Panc1 (cell line): ENCODE measurements around the gene GCHFR. TPM values are rescaled to one million over a fixed set of nuclear protein-coding genes. Genes with fewer than 3 reads are reported as not detected.

ENCODE experiments used
- ATAC-seq: fragments of 200-7000 bp; cut with Tn5 transposase; 2 replicates; pipeline ENCODE4 v1.9.1; 2020; ENCODE audit warnings: mild to moderate bottlenecking, moderate library complexity
- BruUV-seq: library from RNA; stranded (reverse); fragments of 400-500 nt; replicated peaks from 2 replicates; lab custom pipeline; 2021; lab: Mats Ljungman, UMichigan
- CTCF ChIA-PET: fragments of 300-600 bp; sonication (Branson Sonifier 250); formaldehyde crosslinking; loops from one replicate; lab custom pipeline; 2022; ENCODE audit warnings: antibody characterized with exemption; lab: Charles Lee
- POLR2A ChIA-PET: fragments of 300-600 bp; sonication (Branson Sonifier 250); formaldehyde crosslinking; loops from one replicate; lab custom pipeline; 2022; ENCODE audit warnings: antibody characterized with exemption; lab: Charles Lee
- DNase-seq: peaks from one replicate; pipeline ENCODE4 v3.0.0-alpha.2; 2010; ENCODE audit warnings: low read depth, low spot score
- H3K27ac ChIP-seq: 2 replicates; pipeline ENCODE4 v1.5.1; 2011; ENCODE audit warnings: mild to moderate bottlenecking, low read length, inconsistent platforms
- H3K27me3 ChIP-seq: fragments of 200-500 bp; sonication (Bioruptor generic); 2 replicates; pipeline ENCODE4 v1.6.0; 2014; ENCODE audit warnings: low read length, inconsistent platforms; ENCODE audit not compliant: control insufficient read depth, insufficient read depth
- H3K36me3 ChIP-seq: fragments of 200-500 bp; sonication (Bioruptor generic); 2 replicates; pipeline ENCODE4 v1.5.1; 2014; ENCODE audit warnings: inconsistent platforms, mild to moderate bottlenecking, low read length, moderate library complexity; ENCODE audit not compliant: control insufficient read depth, insufficient read depth
- H3K4me1 ChIP-seq: 2 replicates; pipeline ENCODE4 v1.5.1; 2011; ENCODE audit warnings: inconsistent platforms, mild to moderate bottlenecking, low read length, moderate library complexity; ENCODE audit not compliant: control insufficient read depth, insufficient read depth
- H3K4me3 ChIP-seq, 2 experiments: 2 replicates each; pipeline ENCODE4 v1.5.1; 2011 to 2012; ENCODE audit warnings: low read depth in 2 of 2, low read length in 2 of 2, mild to moderate bottlenecking in 2 of 2, inconsistent platforms in 1 of 2, moderate library complexity in 1 of 2
- H3K9me3 ChIP-seq: fragments of 200-500 bp; sonication (Bioruptor generic); 2 replicates; pipeline ENCODE4 v1.5.1; 2014; ENCODE audit warnings: low read depth, mild to moderate bottlenecking, inconsistent platforms, low read length, moderate library complexity; ENCODE audit not compliant: control insufficient read depth, insufficient read depth
- CTCF ChIP-seq: fragments of 450-650 bp; IDR thresholded peaks from 2 replicates; pipeline ENCODE4 v1.5.1; 2017; ENCODE audit warnings: mild to moderate bottlenecking
- POLR2AphosphoS5 ChIP-seq: IDR thresholded peaks from 2 replicates; pipeline ENCODE4 v1.6.1; 2012; ENCODE audit warnings: mild to moderate bottlenecking, low read depth, low read length, moderate library complexity
- REST ChIP-seq, 2 experiments: IDR thresholded peaks; 2 replicates each; pipeline ENCODE4 v1.6.1; 2011 to 2012; ENCODE audit warnings: low read depth in 2 of 2, control low read depth in 1 of 2, low read length in 1 of 2, mild to moderate bottlenecking in 1 of 2, moderate library complexity in 1 of 2; ENCODE audit not compliant: insufficient read depth in 1 of 2
- SIN3A ChIP-seq: IDR thresholded peaks from 2 replicates; pipeline ENCODE4 v1.6.1; 2012; ENCODE audit warnings: low read depth, mild to moderate bottlenecking, low read length, moderate library complexity, borderline replicate concordance; ENCODE audit not compliant: insufficient read depth
- TCF7L2 ChIP-seq: IDR thresholded peaks from 2 replicates; pipeline ENCODE4 v1.6.1; 2011; ENCODE audit warnings: mild to moderate bottlenecking, low read depth, low read length, inconsistent platforms
- in situ Hi-C: cut with HindIII; loops from 2 replicates; pipeline ENCODE4 v1.10.0; 2016; ENCODE audit warnings: low sequenced_read_pairs, low pct_unique_long_range_greater_than_20kb
- intact Hi-C: fragments of 100-400 bp; cut with micrococcal nuclease; formaldehyde crosslinking; loops from one replicate; pipeline ENCODE4 v1.10.0; 2022; ENCODE audit not compliant: unreplicated experiment
- total RNA-seq: library from RNA; stranded (reverse); gene quantifications from one replicate; pipeline ENCODE4 v1.2.1, GENCODE V29; 2021; ENCODE audit not compliant: unreplicated experiment

GCHFR gene
- total RNA-seq, 1 experiment from 2014 or later, result 37.2 TPM

GRCh38 chr15:40751745-40752144 is 12.1 kb upstream of the GCHFR start:
- POLR2A ChIA-PET, result no interaction called here

GRCh38 chr15:40754574-40754882 is 9.3 kb upstream of the GCHFR start:
- intact Hi-C loops, result no loop called here
- BruUV-seq, result no TSS peak
- CTCF ChIA-PET, result no interaction called here

More at GRCh38 chr15:40751745-40752144, 12.1 kb upstream of the GCHFR start:
- in situ Hi-C loops, result no loop called here
- no TSS peak for BruUV-seq
- H3K27ac ChIP-seq, result no peak overlapping the region
- H3K36me3 ChIP-seq, result no peaks in the 10 kb centered on the region; the same call in 1 of the 2 replicates
- CTCF ChIA-PET, result no interaction called here
- no peak overlapping the region for H3K4me3 ChIP-seq
- H3K4me1 ChIP-seq, result peaks cover 11% of the 10 kb centered on the region
- no peaks in the 10 kb centered on the region for H3K9me3 ChIP-seq
- intact Hi-C loops, result no loop called here
- TF ChIP-seq SIN3A, result no peak
- DNase-seq (no peak), ATAC-seq (no peak)
- no peaks in the 10 kb centered on the region for H3K27me3 ChIP-seq

More at GRCh38 chr15:40754574-40754882, 9.3 kb upstream of the GCHFR start:
- Histone ChIP-seq H3K4me3 (peak overlapping the region; percentile 63 to 92), H3K9me3 (no peaks in the 10 kb centered on the region), H3K27me3 (no peaks in the 10 kb centered on the region), H3K4me1 (peaks cover 14% of the 10 kb centered on the region), H3K36me3 (no peaks in the 10 kb centered on the region; the same call in 1 of the 2 replicates), H3K27ac (peak overlapping the region; percentile 62)
- no peak for TF ChIP-seq SIN3A
- TF ChIP-seq REST (IDR thresholded peaks at IDR 0.05; ENCODE audit: insufficient read depth in 1 of 2, low read depth in 2 of 2, low read length in 1 of 2), result no peak
- no peak for TF ChIP-seq CTCF
- no peak for TF ChIP-seq TCF7L2
- no peak for TF ChIP-seq POLR2AphosphoS5
- POLR2A ChIA-PET, result interaction anchor here (0.5 kb wide), 1 partner anchor 11 kb away, joined by 5 read pairs; no protein-coding TSS in a partner anchor
- DNase-seq (no peak), ATAC-seq (peak; percentile 68)
- in situ Hi-C loops, result no loop called here
